WTC11 (cell line): ENCODE data around the gene TYRP1. TPM values are rescaled to one million over a fixed set of nuclear protein-coding genes. Genes with fewer than 3 reads are reported as not detected.
"Not testable (repeated sequence)": the region's sequence is repeated elsewhere in the genome, so short reads cannot be mapped to it uniquely, and the experiment has no call there.

Experiments
- ATAC-seq: fragments of 200-7000 bp; cut with Tn5 transposase; 2 replicates; pipeline ENCODE4 v1.10.0; 2021; ENCODE audit warnings: mild to moderate bottlenecking, moderate library complexity
- CTCF ChIA-PET: fragments of 300-600 bp; sonication (Branson Sonifier 250); formaldehyde crosslinking; loops from one replicate; lab custom pipeline; 2021; ENCODE audit warnings: antibody characterized with exemption; lab: Charles Lee
- POLR2A ChIA-PET: fragments of 350-600 bp; sonication (Branson Sonifier 250); formaldehyde crosslinking; loops from one replicate; lab custom pipeline; 2021; ENCODE audit warnings: antibody characterized with exemption; lab: Charles Lee
- DNase-seq: peaks from one replicate; pipeline ENCODE4 v3.0.0; 2021; ENCODE audit warnings: low spot score
- H3K27ac Mint-ChIP-seq: 2 replicates; pipeline ENCODE4 v1.8.0; 2021; ENCODE audit warnings: mixed read lengths
- H3K27me3 Mint-ChIP-seq: 2 replicates; pipeline ENCODE4 v1.8.0; 2021; ENCODE audit warnings: low read depth, mild to moderate bottlenecking, moderate library complexity, mixed read lengths
- H3K36me3 Mint-ChIP-seq: 2 replicates; pipeline ENCODE4 v1.8.0; 2021; ENCODE audit warnings: mixed read lengths
- H3K4me1 Mint-ChIP-seq: 2 replicates; pipeline ENCODE4 v1.8.0; 2022; ENCODE audit warnings: mixed read lengths
- H3K4me3 Mint-ChIP-seq: 2 replicates; pipeline ENCODE4 v1.8.0; 2021; ENCODE audit warnings: mild to moderate bottlenecking, moderate library complexity, mixed read lengths
- H3K9me3 Mint-ChIP-seq: 2 replicates; pipeline ENCODE4 v1.8.0; 2021; ENCODE audit warnings: mixed read lengths
- CREB1 ChIP-seq: sonication (generic); formaldehyde crosslinking; IDR thresholded peaks from 2 replicates; pipeline ENCODE4 v1.8.0; 2023; ENCODE audit warnings: mild to moderate bottlenecking, missing genetic modification reagents
- E2F1 ChIP-seq: sonication (generic); formaldehyde crosslinking; IDR thresholded peaks from 2 replicates; pipeline ENCODE4 v1.8.0; 2022; ENCODE audit warnings: mild to moderate bottlenecking, missing genetic modification reagents
- ELF4 ChIP-seq: sonication (generic); formaldehyde crosslinking; IDR thresholded peaks from 2 replicates; pipeline ENCODE4 v1.8.1; 2022; ENCODE audit warnings: low read depth, mild to moderate bottlenecking, moderate library complexity, missing genetic modification reagents
- EMX1 ChIP-seq: fragments of 250-450 bp; sonication (Bioruptor Pico); IDR thresholded peaks from 2 replicates; pipeline ENCODE4 v1.8.0; 2021; ENCODE audit warnings: mild to moderate bottlenecking
- ESRRA ChIP-seq: sonication (generic); formaldehyde crosslinking; IDR thresholded peaks from 2 replicates; pipeline ENCODE4 v1.8.1; 2022; ENCODE audit warnings: mild to moderate bottlenecking, missing genetic modification reagents, borderline replicate concordance
- ETV6 ChIP-seq: sonication (generic); formaldehyde crosslinking; IDR thresholded peaks from 2 replicates; pipeline ENCODE4 v1.8.1; 2022; ENCODE audit warnings: mild to moderate bottlenecking, missing genetic modification reagents
- FOXJ3 ChIP-seq: sonication (generic); formaldehyde crosslinking; IDR thresholded peaks from 2 replicates; pipeline ENCODE4 v1.9.0; 2021; ENCODE audit warnings: missing genetic modification reagents, mild to moderate bottlenecking, borderline replicate concordance
- FOXK1 ChIP-seq: sonication (generic); formaldehyde crosslinking; IDR thresholded peaks from 2 replicates; pipeline ENCODE4 v1.8.0; 2022; ENCODE audit warnings: mild to moderate bottlenecking, moderate library complexity, missing genetic modification reagents
- FOXP4 ChIP-seq: sonication (generic); formaldehyde crosslinking; IDR thresholded peaks from 2 replicates; pipeline ENCODE4 v1.8.0; 2022; ENCODE audit warnings: mild to moderate bottlenecking, missing genetic modification reagents
- GTF2I ChIP-seq: fragments of 250-450 bp; sonication (Bioruptor Pico); conservative IDR thresholded peaks from 2 replicates; pipeline ENCODE4 v1.4.0; 2021; ENCODE audit warnings: mild to moderate bottlenecking
- HMGA2 ChIP-seq: fragments of 250-450 bp; sonication (Bioruptor Pico); IDR thresholded peaks from 2 replicates; pipeline ENCODE4 v1.4.0; 2021; ENCODE audit warnings: mild to moderate bottlenecking, moderate library complexity
- MXD4 ChIP-seq: fragments of 250-450 bp; sonication (Bioruptor Pico); IDR thresholded peaks from 2 replicates; pipeline ENCODE4 v1.8.0; 2021; ENCODE audit warnings: mild to moderate bottlenecking, moderate library complexity, borderline replicate concordance
- MYBL2 ChIP-seq: sonication (generic); formaldehyde crosslinking; IDR thresholded peaks from 2 replicates; pipeline ENCODE4 v1.8.1; 2023; ENCODE audit warnings: mild to moderate bottlenecking, moderate library complexity, missing genetic modification reagents
- NFATC4 ChIP-seq: fragments of 250-450 bp; sonication (Bioruptor Pico); IDR thresholded peaks from 2 replicates; pipeline ENCODE4 v1.9.0; 2021; ENCODE audit warnings: mild to moderate bottlenecking
- PRRX2 ChIP-seq: fragments of 250-450 bp; sonication (Bioruptor Pico); IDR thresholded peaks from 2 replicates; pipeline ENCODE4 v1.8.0; 2021; ENCODE audit warnings: mild to moderate bottlenecking
- RORB ChIP-seq: fragments of 250-450 bp; sonication (Bioruptor Pico); IDR thresholded peaks from 2 replicates; pipeline ENCODE4 v1.9.0; 2021; ENCODE audit warnings: mild to moderate bottlenecking
- TP53 ChIP-seq: sonication (generic); formaldehyde crosslinking; IDR thresholded peaks from 2 replicates; pipeline ENCODE4 v1.8.1; 2023; ENCODE audit warnings: mild to moderate bottlenecking, missing genetic modification reagents
- ZNF121 ChIP-seq: sonication (generic); formaldehyde crosslinking; IDR thresholded peaks from 2 replicates; pipeline ENCODE4 v1.8.0; 2023; ENCODE audit warnings: missing genetic modification reagents
- ZNF232 ChIP-seq: sonication (generic); formaldehyde crosslinking; IDR thresholded peaks from 2 replicates; pipeline ENCODE4 v1.8.0; 2022; ENCODE audit warnings: mild to moderate bottlenecking, missing genetic modification reagents
- ZNF512 ChIP-seq: sonication (generic); formaldehyde crosslinking; IDR thresholded peaks from 2 replicates; pipeline ENCODE4 v1.8.1; 2022; ENCODE audit warnings: missing genetic modification reagents, borderline replicate concordance
- total RNA-seq: library from RNA; stranded (reverse); gene quantifications from 3 replicates; pipeline ENCODE4 v1.2.3, GENCODE V29; 2021
- TF ChIP-seq, protein P1 (sequence below): fragments of 250-450 bp; sonication (Bioruptor Pico); IDR thresholded peaks from 2 replicates; pipeline ENCODE4 v2.1.2; 2022; ENCODE audit warnings: mild to moderate bottlenecking, moderate library complexity
- TF ChIP-seq, protein P2 (sequence below): sonication (generic); formaldehyde crosslinking; IDR thresholded peaks from 2 replicates; pipeline ENCODE4 v1.8.1; 2022; ENCODE audit warnings: mild to moderate bottlenecking, moderate library complexity, missing genetic modification reagents
- TF ChIP-seq, protein P3 (sequence below): fragments of 250-450 bp; sonication (Bioruptor Pico); conservative IDR thresholded peaks from 2 replicates; pipeline ENCODE4 v1.9.0; 2021; ENCODE audit warnings: mild to moderate bottlenecking

TYRP1 gene
- total RNA-seq, 1 experiment from 2014 or later, result 0.31 TPM

GRCh38 chr9:12677462-12678126 lies 15.6 kb upstream of the TYRP1 start:
- DNase-seq, H3K27me3 Mint-ChIP-seq, POLR2A ChIA-PET, H3K9me3 Mint-ChIP-seq, H3K36me3 Mint-ChIP-seq, H3K4me3 Mint-ChIP-seq, ATAC-seq, H3K27ac Mint-ChIP-seq: not testable (repeated sequence)
- CTCF ChIA-PET, result interaction anchor here (0.5 kb wide), 1 partner anchor 1763 kb away, joined by 3 read pairs; no protein-coding TSS in a partner anchor
- H3K4me1 Mint-ChIP-seq, result peaks cover 14% of the 10 kb centered on the region
- peak; percentile 97 for TF ChIP-seq HMGA2 (CRISPR knock-in tag)

DNA sequence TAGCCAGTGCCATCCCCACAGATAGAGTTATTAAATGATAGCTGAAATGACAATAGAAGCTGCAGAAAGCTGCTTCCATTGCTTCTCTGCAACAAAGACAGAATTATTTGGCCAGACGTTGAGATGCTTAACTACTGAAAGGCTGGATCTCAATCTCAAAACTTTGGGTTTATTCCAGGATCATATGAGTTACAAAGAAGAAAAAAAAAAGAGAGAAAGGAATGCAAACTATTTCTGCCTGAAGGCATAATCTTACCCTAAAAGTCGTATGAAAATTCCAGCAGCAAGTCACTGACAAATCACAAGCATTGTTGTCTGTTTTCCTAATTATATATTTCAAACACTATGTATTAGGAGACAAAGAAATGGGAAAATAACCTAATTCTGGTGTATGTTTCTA lies 12.8 kb upstream of the TYRP1 start:
- TF ChIP-seq, protein P1, sequence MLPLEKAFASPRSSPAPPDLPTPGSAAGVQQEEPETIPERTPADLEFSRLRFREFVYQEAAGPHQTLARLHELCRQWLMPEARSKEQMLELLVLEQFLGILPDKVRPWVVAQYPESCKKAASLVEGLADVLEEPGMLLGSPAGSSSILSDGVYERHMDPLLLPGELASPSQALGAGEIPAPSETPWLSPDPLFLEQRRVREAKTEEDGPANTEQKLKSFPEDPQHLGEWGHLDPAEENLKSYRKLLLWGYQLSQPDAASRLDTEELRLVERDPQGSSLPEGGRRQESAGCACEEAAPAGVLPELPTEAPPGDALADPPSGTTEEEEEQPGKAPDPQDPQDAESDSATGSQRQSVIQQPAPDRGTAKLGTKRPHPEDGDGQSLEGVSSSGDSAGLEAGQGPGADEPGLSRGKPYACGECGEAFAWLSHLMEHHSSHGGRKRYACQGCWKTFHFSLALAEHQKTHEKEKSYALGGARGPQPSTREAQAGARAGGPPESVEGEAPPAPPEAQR (CRISPR knock-in tag), result no peak
- no peak for TF ChIP-seq ESRRA (CRISPR knock-in tag)
- TF ChIP-seq MYBL2 (CRISPR knock-in tag), result no peak
- no peak for TF ChIP-seq EMX1 (CRISPR knock-in tag)
- TF ChIP-seq NFATC4 (CRISPR knock-in tag), result no peak
- TF ChIP-seq FOXJ3 (CRISPR knock-in tag), result no peak
- TF ChIP-seq GTF2I, result no peak
- TF ChIP-seq FOXK1 (CRISPR knock-in tag), result no peak
- no peak for TF ChIP-seq ETV6 (CRISPR knock-in tag)
- TF ChIP-seq CREB1 (CRISPR knock-in tag), result no peak
- DNase-seq (no peak), ATAC-seq (peak; percentile 41)
- ChIA-PET CTCF (interaction anchor here (1.0 to 1.4 kb wide), 2 partner anchors 19 to 40 kb away, joined by 3 to 4 read pairs; no protein-coding TSS in a partner anchor), POLR2A (no interaction called here)
- H3K27ac Mint-ChIP-seq, result no peak overlapping the region
- no peaks in the 10 kb centered on the region for H3K36me3 Mint-ChIP-seq
- no peaks in the 10 kb centered on the region for H3K9me3 Mint-ChIP-seq
- no peaks in the 10 kb centered on the region for H3K27me3 Mint-ChIP-seq
- H3K4me3 Mint-ChIP-seq, result no peak overlapping the region
- peaks cover 14% of the 10 kb centered on the region for H3K4me1 Mint-ChIP-seq

- CTCF ChIA-PET, result interaction anchor here (1.4 kb wide), 1 partner anchor 18 kb away, joined by 4 read pairs; no protein-coding TSS in a partner anchor
- H3K36me3 Mint-ChIP-seq, result no peaks in the 10 kb centered on the region
- no peak for TF ChIP-seq ESRRA (CRISPR knock-in tag)
- TF ChIP-seq, protein P2, sequence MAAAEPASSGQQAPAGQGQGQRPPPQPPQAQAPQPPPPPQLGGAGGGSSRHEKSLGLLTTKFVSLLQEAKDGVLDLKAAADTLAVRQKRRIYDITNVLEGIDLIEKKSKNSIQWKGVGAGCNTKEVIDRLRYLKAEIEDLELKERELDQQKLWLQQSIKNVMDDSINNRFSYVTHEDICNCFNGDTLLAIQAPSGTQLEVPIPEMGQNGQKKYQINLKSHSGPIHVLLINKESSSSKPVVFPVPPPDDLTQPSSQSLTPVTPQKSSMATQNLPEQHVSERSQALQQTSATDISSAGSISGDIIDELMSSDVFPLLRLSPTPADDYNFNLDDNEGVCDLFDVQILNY (CRISPR knock-in tag), result no peak
- TF ChIP-seq GTF2I, result no peak
- no peak for TF ChIP-seq MXD4 (CRISPR knock-in tag)
- no peak for TF ChIP-seq PRRX2 (CRISPR knock-in tag)
- TF ChIP-seq ZNF121 (CRISPR knock-in tag), result no peak
- TF ChIP-seq ZNF232 (CRISPR knock-in tag), result no peak
- TF ChIP-seq, protein P3, sequence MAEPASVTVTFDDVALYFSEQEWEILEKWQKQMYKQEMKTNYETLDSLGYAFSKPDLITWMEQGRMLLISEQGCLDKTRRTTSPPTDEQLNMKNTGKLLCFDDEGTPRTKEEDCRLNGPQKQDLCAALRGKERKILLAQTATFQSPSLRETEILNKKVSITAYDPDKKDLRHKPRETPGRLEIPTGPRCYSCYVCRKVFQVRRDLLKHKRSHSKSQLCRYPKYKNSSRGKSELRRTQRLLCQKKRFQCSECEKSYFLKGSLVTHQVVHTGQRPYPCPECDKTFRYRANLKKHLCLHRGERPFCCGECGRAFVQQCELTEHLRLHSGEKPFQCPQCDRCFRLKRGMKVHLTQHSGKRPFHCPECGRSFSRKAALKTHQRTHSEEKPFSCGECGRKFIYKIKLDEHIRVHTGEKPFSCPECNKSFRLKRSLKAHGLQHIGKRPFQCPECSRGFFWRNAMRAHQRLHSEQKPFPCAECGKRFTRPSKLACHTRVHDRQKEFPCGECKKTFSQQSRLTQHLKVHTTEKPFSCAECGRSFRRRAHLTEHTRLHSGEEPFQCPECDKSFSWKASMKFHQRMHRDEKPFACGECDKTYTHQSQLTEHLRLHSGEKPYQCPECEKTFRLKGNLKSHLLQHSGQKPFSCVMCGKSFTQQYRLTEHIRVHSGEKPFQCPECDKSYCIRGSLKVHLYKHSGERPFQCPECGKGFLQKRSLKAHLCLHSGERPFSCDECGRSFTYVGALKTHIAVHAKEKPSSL (CRISPR knock-in tag), result no peak
- no peak for TF ChIP-seq E2F1
- TF ChIP-seq CREB1 (CRISPR knock-in tag), result no peak
- TF ChIP-seq RORB (CRISPR knock-in tag), result no peak
- no peak for TF ChIP-seq ELF4 (CRISPR knock-in tag)
- TF ChIP-seq TP53 (CRISPR knock-in tag), result no peak
- no peak for TF ChIP-seq ZNF512 (CRISPR knock-in tag)
- no peak for TF ChIP-seq FOXP4 (CRISPR knock-in tag)
Measured at GRCh38 chr9:12680757-12681156, 12.4 kb upstream of the TYRP1 start.

More at GRCh38 chr9:12680757-12681156, 12.4 kb upstream of the TYRP1 start:
- ATAC-seq (peak; percentile 72), DNase-seq (no peak)
- H3K4me1 Mint-ChIP-seq, result peaks cover 14% of the 10 kb centered on the region
- POLR2A ChIA-PET, result no interaction called here
- no peak overlapping the region for H3K4me3 Mint-ChIP-seq
- no peaks in the 10 kb centered on the region for H3K9me3 Mint-ChIP-seq
- H3K27me3 Mint-ChIP-seq, result no peaks in the 10 kb centered on the region
- H3K27ac Mint-ChIP-seq, result no peak overlapping the region
